ENCODE data around the gene CFL2.
"Not testable (repeated sequence)": the region's sequence is repeated elsewhere in the genome, so short reads cannot be mapped to it uniquely, and the experiment has no call there.

CFL2 gene

DNA sequence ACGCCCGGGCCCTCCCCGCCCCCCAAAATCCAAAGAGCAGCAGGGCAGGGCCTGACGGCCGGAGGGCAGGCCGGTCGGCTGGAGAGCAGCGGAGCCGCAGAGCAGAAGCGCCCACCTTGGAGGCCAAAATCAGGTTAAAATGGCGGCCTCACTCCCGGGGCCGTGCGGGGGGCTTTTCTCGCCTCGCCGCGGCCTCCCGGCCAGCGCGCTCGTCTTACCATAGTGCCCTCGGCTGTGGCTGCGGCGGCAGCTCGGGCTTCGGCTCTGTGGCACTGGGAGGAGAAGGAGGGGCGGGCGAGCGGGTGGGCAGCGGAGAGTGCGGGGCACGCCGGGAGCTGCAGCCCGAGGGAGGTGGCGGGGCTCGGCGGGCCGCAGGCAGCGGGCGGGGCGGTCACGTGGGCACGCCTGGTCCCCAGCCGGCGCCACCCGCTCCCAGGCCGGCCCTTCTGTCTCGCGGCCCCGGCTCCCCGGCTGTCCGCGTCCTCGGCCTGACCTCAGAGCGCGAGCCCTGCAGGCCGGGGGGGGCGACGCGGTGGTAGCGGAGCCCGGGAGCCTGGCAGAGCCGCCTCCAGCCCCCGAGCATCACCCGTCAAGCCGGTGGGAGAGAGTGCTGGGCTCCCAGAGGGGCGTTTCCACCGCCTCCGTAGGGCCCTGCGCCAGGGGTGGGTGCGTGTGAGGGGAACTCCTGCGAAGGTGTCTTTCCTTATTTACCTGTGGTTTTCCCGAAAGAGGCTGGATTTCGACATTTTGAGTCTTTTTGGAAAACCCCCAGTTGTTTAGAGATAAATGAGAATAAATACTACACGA lies at the start of gene CFL2:
Gene CFL2 (minus strand): TSS at position 274 of the 807 bp plus-strand sequence. CDS start 53 bp downstream, at position 221.
- Histone ChIP-seq H2AFZ (ENCODE audit: low read length, unreplicated experiment) (peak within 1 kb of the TSS; percentile 90), H3K79me2 (ENCODE audit: control insufficient read depth, insufficient read depth, low read length, unreplicated experiment) (peaks cover 25% of the 10 kb centered on the region), H3K36me3 (ENCODE audit: insufficient read depth, low read length) (peaks cover 18% of the 10 kb centered on the region), H3K27me3 (ENCODE audit: insufficient read depth, low read length) (no peaks in the 10 kb centered on the region), H3K4me1 (ENCODE audit: control insufficient read depth, insufficient read depth, low read length, unreplicated experiment) (peaks cover 50% of the 10 kb centered on the region), H3K4me3 (ENCODE audit: low read depth, low read length) (peak within 1 kb of the TSS; percentile 93), H3K27ac (ENCODE audit: low read depth, low read length) (peak within 1 kb of the TSS; percentile 87)

DNA sequence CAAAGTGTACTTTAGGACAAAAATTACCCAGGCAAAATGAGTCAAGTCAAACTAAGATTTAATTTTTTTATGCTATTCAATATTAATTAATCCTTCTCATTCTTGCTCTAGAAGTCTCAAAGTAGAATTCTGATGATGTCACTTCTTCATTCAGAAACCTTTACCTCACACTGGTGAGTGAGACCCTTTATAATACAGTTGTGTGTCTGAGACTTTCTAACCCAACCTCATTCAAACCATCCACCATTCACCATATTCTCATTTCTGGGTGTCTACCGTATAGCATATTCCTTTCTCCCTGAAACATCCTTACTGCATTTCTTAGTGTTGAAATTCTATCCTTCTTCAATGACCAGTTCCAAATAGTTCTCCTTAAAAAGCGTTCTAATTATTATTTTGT lies 40.8 kb upstream of the CFL2 start:
- Histone ChIP-seq H3K79me2 (ENCODE audit: control insufficient read depth, insufficient read depth, low read length, unreplicated experiment) (no peaks in the 10 kb centered on the region), H3K36me3 (ENCODE audit: insufficient read depth, low read length) (peaks cover 16% of the 10 kb centered on the region; the same call in 1 of the 2 replicates)

GRCh38 chr14:34754687-34755086 lies 40.3 kb upstream of the CFL2 start:
- Histone ChIP-seq H3K4me1 (ENCODE audit: control insufficient read depth, insufficient read depth, low read length, unreplicated experiment) (peaks cover 10% of the 10 kb centered on the region), H3K4me3 (ENCODE audit: low read depth, low read length) (no peak overlapping the region), H3K27ac (ENCODE audit: low read depth, low read length) (no peak overlapping the region), H3K27me3 (ENCODE audit: insufficient read depth, low read length) (no peaks in the 10 kb centered on the region), H2AFZ (ENCODE audit: low read length, unreplicated experiment) (no peak overlapping the region), H3K79me2 (ENCODE audit: control insufficient read depth, insufficient read depth, low read length, unreplicated experiment) (no peaks in the 10 kb centered on the region), H3K36me3 (ENCODE audit: insufficient read depth, low read length) (peaks cover 13% of the 10 kb centered on the region; the same call in 1 of the 2 replicates)

More for the DNA sequence above, 40.8 kb upstream of the CFL2 start:
- H2AFZ ChIP-seq (ENCODE audit: low read length, unreplicated experiment), result no peak overlapping the region
- no peaks in the 10 kb centered on the region for H3K27me3 ChIP-seq (ENCODE audit: insufficient read depth, low read length)
- peaks cover 9% of the 10 kb centered on the region for H3K4me1 ChIP-seq (ENCODE audit: control insufficient read depth, insufficient read depth, low read length, unreplicated experiment)
- H3K4me3 ChIP-seq (ENCODE audit: low read depth, low read length), result no peak overlapping the region
- H3K27ac ChIP-seq (ENCODE audit: low read depth, low read length), result no peak overlapping the region

DNA sequence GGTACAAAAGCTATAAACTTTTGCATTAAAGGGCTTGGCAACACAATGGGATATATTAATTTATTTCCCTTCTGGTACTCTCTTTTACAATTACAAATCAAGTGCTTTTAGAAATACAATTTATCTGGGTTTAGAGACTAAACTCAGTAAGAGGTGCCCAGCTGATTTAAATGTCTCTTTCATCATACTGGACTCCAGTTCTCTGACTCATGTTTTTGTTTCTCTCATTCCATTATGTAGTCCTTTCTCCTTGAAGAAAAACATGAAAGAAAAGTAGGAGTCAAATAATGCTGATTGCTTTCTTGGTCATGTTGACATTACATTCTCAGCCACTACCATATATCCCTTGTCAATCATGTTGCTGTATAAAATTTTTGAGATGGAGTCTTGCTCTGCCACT lies 36.3 kb upstream of the CFL2 start:
- no peak overlapping the region for H3K4me3 ChIP-seq (ENCODE audit: low read depth, low read length)
- no peak overlapping the region for H2AFZ ChIP-seq (ENCODE audit: low read length, unreplicated experiment)
- H3K27ac ChIP-seq (ENCODE audit: low read depth, low read length), result no peak overlapping the region
- peaks cover 10% of the 10 kb centered on the region for H3K4me1 ChIP-seq (ENCODE audit: control insufficient read depth, insufficient read depth, low read length, unreplicated experiment)
- H3K79me2 ChIP-seq (ENCODE audit: control insufficient read depth, insufficient read depth, low read length, unreplicated experiment), result no peaks in the 10 kb centered on the region
- H3K27me3 ChIP-seq (ENCODE audit: insufficient read depth, low read length), result no peaks in the 10 kb centered on the region
- peaks cover 5% of the 10 kb centered on the region; the same call in 1 of the 2 replicates for H3K36me3 ChIP-seq (ENCODE audit: insufficient read depth, low read length)

- H3K79me2 ChIP-seq (ENCODE audit: control insufficient read depth, insufficient read depth, low read length, unreplicated experiment), result no peaks in the 10 kb centered on the region
- no peak overlapping the region for H3K4me3 ChIP-seq (ENCODE audit: low read depth, low read length)
- H3K4me1 ChIP-seq (ENCODE audit: control insufficient read depth, insufficient read depth, low read length, unreplicated experiment), result peaks cover 10% of the 10 kb centered on the region
- no peak overlapping the region for H3K27ac ChIP-seq (ENCODE audit: low read depth, low read length)
- no peaks in the 10 kb centered on the region for H3K27me3 ChIP-seq (ENCODE audit: insufficient read depth, low read length)
- H3K36me3 ChIP-seq (ENCODE audit: insufficient read depth, low read length), result peaks cover 5% of the 10 kb centered on the region; the same call in 1 of the 2 replicates
- H2AFZ ChIP-seq (ENCODE audit: low read length, unreplicated experiment), result no peak overlapping the region
Measured at GRCh38 chr14:34750233-34750632, 35.8 kb upstream of the CFL2 start.

GRCh38 chr14:34749408-34749807 lies 35.0 kb upstream of the CFL2 start:
- no peaks in the 10 kb centered on the region for H3K79me2 ChIP-seq (ENCODE audit: control insufficient read depth, insufficient read depth, low read length, unreplicated experiment)
- H2AFZ ChIP-seq (ENCODE audit: low read length, unreplicated experiment), result no peak overlapping the region
- no peaks in the 10 kb centered on the region for H3K27me3 ChIP-seq (ENCODE audit: insufficient read depth, low read length)
- H3K4me1 ChIP-seq (ENCODE audit: control insufficient read depth, insufficient read depth, low read length, unreplicated experiment), result peaks cover 10% of the 10 kb centered on the region
- no peak overlapping the region for H3K27ac ChIP-seq (ENCODE audit: low read depth, low read length)
- H3K4me3 ChIP-seq (ENCODE audit: low read depth, low read length), result no peak overlapping the region
- peaks cover 5% of the 10 kb centered on the region; the same call in 1 of the 2 replicates for H3K36me3 ChIP-seq (ENCODE audit: insufficient read depth, low read length)

DNA sequence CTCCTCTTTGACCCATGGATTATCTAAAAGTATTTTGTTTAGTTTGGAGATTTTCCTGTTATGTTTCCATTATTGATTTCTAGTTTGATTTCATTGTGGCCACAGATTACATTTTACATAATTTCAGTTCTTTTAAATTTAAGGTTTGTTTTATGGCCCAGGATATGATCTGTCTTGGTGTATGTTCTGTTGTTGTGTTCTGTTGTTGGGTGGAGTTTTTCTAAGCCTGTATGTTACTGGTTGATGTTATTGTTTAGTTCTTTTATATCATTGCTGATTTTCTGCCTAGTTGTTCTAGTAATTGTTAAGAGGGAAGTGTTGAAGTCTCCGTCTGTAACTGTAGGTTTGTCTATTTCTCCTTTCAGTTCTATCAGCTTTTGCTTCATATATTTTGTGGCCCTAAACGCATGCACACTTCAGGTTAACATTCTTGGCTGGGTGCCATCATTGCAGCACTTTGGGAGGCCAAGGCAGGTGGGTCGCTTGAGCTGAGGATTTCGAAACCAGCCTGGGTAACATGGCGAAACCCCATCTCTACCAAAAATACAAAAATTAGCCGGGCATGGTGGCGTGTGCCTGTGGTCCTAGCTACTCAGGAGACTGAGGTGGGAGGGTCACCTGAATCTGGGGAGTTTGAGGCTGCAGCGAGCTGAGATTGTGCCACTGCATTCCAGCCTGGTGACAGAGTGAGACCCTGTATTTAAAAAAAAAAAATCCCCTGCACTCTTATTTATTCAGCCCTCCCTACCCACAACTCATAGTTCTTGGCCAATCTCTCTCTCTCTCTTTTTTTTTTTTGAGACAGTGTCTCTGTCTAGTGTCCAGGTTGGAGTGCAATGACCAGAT lies 28.1 kb upstream of the CFL2 start:
- Histone ChIP-seq H3K4me1 (ENCODE audit: control insufficient read depth, insufficient read depth, low read length, unreplicated experiment) (no peaks in the 10 kb centered on the region), H3K27ac (ENCODE audit: low read depth, low read length) (no peak overlapping the region), H2AFZ (ENCODE audit: low read length, unreplicated experiment) (no peak overlapping the region), H3K27me3 (ENCODE audit: insufficient read depth, low read length) (no peaks in the 10 kb centered on the region), H3K4me3 (ENCODE audit: low read depth, low read length) (no peak overlapping the region), H3K36me3 (ENCODE audit: insufficient read depth, low read length) (no peaks in the 10 kb centered on the region), H3K79me2 (ENCODE audit: control insufficient read depth, insufficient read depth, low read length, unreplicated experiment) (no peaks in the 10 kb centered on the region)

DNA sequence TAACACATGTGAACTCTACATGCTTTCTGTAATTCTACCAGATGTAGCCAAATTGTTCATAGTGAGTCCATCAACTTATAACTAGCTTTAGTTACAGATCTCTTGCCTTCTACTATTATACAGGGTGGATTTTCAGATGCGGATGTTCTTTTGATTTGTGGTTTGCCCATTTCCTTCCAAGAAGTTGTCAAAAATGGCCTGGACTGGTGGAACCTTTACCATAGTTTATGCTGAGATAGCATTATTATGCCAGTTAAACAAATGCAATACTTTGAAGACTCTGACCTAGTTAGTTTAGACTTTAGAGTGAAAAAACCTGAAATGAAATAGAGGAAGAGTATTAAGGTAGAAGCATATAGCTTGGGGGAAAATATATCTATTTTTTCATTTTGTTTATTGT lies 27.4 kb upstream of the CFL2 start:
- Histone ChIP-seq H3K79me2 (ENCODE audit: control insufficient read depth, insufficient read depth, low read length, unreplicated experiment) (no peaks in the 10 kb centered on the region), H2AFZ (ENCODE audit: low read length, unreplicated experiment) (no peak overlapping the region), H3K4me3 (ENCODE audit: low read depth, low read length) (no peak overlapping the region), H3K36me3 (ENCODE audit: insufficient read depth, low read length) (no peaks in the 10 kb centered on the region), H3K27me3 (ENCODE audit: insufficient read depth, low read length) (no peaks in the 10 kb centered on the region), H3K27ac (ENCODE audit: low read depth, low read length) (no peak overlapping the region), H3K4me1 (ENCODE audit: control insufficient read depth, insufficient read depth, low read length, unreplicated experiment) (no peaks in the 10 kb centered on the region)

DNA sequence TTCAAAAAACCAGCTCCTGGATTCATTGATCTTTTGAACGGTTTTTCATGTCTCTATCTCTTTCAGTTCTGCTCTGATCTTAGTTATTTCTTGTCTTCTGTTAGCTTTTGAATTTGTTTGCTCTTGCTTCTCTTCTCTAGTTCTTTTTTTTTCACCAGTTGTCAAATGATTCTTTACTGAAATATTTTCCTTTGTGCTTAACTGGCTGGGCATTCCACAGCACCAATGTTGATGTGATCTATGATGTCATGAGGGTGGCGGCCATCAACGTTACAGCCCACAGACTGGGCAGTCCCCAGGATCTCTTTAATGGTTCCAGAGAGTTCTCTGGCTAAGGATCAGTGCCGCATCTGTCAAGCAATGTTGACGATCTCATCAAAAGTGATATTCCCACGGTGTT lies 25.7 kb upstream of the CFL2 start:
- not testable (repeated sequence) for H3K36me3 ChIP-seq (ENCODE audit: insufficient read depth, low read length); H3K4me3 ChIP-seq (ENCODE audit: low read depth, low read length); H3K27me3 ChIP-seq (ENCODE audit: insufficient read depth, low read length); H2AFZ ChIP-seq (ENCODE audit: low read length, unreplicated experiment); H3K27ac ChIP-seq (ENCODE audit: low read depth, low read length); H3K79me2 ChIP-seq (ENCODE audit: control insufficient read depth, insufficient read depth, low read length, unreplicated experiment); H3K4me1 ChIP-seq (ENCODE audit: control insufficient read depth, insufficient read depth, low read length, unreplicated experiment)

DNA sequence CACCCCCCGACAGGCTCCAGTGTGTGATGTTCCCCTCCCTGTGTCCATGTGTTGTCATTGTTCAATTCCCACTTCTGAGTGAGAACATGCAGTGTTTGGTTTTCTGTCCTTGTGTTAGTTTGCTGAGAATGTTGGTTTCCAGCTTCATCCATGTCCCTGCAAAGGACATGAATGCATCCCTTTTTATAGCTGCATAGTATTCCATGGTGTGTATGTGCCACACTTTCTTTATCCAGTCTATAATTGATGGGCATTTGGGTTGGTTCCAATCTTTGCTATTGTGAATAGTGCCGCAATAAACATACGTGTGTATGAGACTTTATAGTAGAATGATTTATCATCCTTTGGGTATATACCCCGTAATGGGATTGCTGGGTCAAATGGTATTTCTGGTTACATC lies 22.7 kb upstream of the CFL2 start:
- H2AFZ ChIP-seq (ENCODE audit: low read length, unreplicated experiment); H3K4me3 ChIP-seq (ENCODE audit: low read depth, low read length); H3K27ac ChIP-seq (ENCODE audit: low read depth, low read length); H3K4me1 ChIP-seq (ENCODE audit: control insufficient read depth, insufficient read depth, low read length, unreplicated experiment); H3K36me3 ChIP-seq (ENCODE audit: insufficient read depth, low read length); H3K27me3 ChIP-seq (ENCODE audit: insufficient read depth, low read length); H3K79me2 ChIP-seq (ENCODE audit: control insufficient read depth, insufficient read depth, low read length, unreplicated experiment): not testable (repeated sequence)
